Natural killer cell treated with Interleukin-12 subunit alpha and Interleukin-12 subunit beta and Interleukin-15 and Interleukin-18, amount 100 ng/mL, for 72 hours (primary cell): ENCODE results near the gene FAM156B. TPM values are rescaled to one million over a fixed set of nuclear protein-coding genes. Genes with fewer than 3 reads are reported as not detected.
"Not testable (repeated sequence)": the region's sequence is repeated elsewhere in the genome, so short reads cannot be mapped to it uniquely, and the experiment has no call there.

Experiments used
- ATAC-seq, 2 donors: fragments of 150-1000 bp; cut with Tn5 transposase in 1 of 2; sonication (Bioruptor Pico), chemical (Tn5 transposase) in 1 of 2; 2 replicates each; pipeline ENCODE4 v1.10.0; 2021
- DNase-seq: peaks from one replicate; pipeline ENCODE4 v3.0.0; 2022; ENCODE audit warnings: low spot score
- H3K27ac Mint-ChIP-seq, 2 donors: 1 replicate in 1 of 2; 2 replicates in 1 of 2; pipeline ENCODE4 v1.8.0; 2022; ENCODE audit warnings: mixed read lengths in 2 of 2, mild to moderate bottlenecking in 1 of 2, moderate library complexity in 1 of 2
- H3K27me3 Mint-ChIP-seq, 2 donors: 1 replicate in 1 of 2; 2 replicates in 1 of 2; pipeline ENCODE4 v1.8.0; 2022; ENCODE audit warnings: mixed read lengths in 2 of 2
- H3K36me3 Mint-ChIP-seq: one replicate; pipeline ENCODE4 v1.8.0; 2022; ENCODE audit warnings: mixed read lengths
- H3K4me1 Mint-ChIP-seq, 2 donors: 1 replicate in 1 of 2; 2 replicates in 1 of 2; pipeline ENCODE4 v1.8.0; 2022; ENCODE audit warnings: low read depth in 2 of 2, mixed read lengths in 2 of 2, mild to moderate bottlenecking in 1 of 2
- H3K4me3 Mint-ChIP-seq: one replicate; pipeline ENCODE4 v1.8.0; 2022; ENCODE audit warnings: mixed read lengths
- H3K9me3 Mint-ChIP-seq: 2 replicates; pipeline ENCODE4 v1.8.0; 2022; ENCODE audit warnings: mixed read lengths
- total RNA-seq, 2 donors: library from RNA; stranded (reverse); gene quantifications; one replicate each; pipeline ENCODE4 v1.2.3, GENCODE V29; 2022

FAM156B gene
- total RNA-seq, 2 donors from 2014 or later: 4.7 to 36.1 TPM

- not testable (repeated sequence) for ATAC-seq, H3K27me3 Mint-ChIP-seq, H3K9me3 Mint-ChIP-seq, H3K4me1 Mint-ChIP-seq, H3K4me3 Mint-ChIP-seq, H3K27ac Mint-ChIP-seq, DNase-seq, H3K36me3 Mint-ChIP-seq
These were observed 44.6 kb downstream of the FAM156B start for GRCh38 chrX:52941728-52942127.

GRCh38 chrX:52945838-52946494, 48.8 kb downstream of the FAM156B start:
- not testable (repeated sequence) for DNase-seq, H3K27ac Mint-ChIP-seq, ATAC-seq, H3K4me1 Mint-ChIP-seq, H3K36me3 Mint-ChIP-seq, H3K9me3 Mint-ChIP-seq, H3K27me3 Mint-ChIP-seq, H3K4me3 Mint-ChIP-seq

DNA sequence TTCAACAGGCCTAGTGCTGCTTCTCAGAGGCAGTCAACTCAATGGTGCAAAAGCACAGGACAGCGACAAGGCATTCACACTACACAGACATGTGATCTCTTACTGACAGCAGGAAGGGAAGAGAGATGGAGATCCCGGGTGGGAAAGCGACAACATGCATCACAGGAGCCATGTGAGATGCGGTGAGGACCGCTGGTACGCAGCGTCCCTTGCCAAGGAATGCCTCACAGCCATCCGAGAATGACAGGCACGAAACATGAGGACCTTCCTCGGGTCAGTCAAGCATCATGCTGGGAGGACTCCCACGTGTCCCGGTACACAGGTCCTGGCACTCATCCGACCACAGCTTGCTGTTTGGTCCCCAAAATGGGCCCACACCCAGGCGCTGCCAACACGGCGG, 50.4 kb downstream of the FAM156B start:
- not testable (repeated sequence) for H3K4me1 Mint-ChIP-seq, H3K27ac Mint-ChIP-seq, H3K27me3 Mint-ChIP-seq, H3K4me3 Mint-ChIP-seq, DNase-seq, ATAC-seq, H3K36me3 Mint-ChIP-seq, H3K9me3 Mint-ChIP-seq

- H3K27ac Mint-ChIP-seq, H3K9me3 Mint-ChIP-seq, H3K4me1 Mint-ChIP-seq, DNase-seq, H3K4me3 Mint-ChIP-seq, H3K36me3 Mint-ChIP-seq, ATAC-seq, H3K27me3 Mint-ChIP-seq: not testable (repeated sequence)
These were observed 51.1 kb downstream of the FAM156B start for GRCh38 chrX:52948265-52948664.

DNA sequence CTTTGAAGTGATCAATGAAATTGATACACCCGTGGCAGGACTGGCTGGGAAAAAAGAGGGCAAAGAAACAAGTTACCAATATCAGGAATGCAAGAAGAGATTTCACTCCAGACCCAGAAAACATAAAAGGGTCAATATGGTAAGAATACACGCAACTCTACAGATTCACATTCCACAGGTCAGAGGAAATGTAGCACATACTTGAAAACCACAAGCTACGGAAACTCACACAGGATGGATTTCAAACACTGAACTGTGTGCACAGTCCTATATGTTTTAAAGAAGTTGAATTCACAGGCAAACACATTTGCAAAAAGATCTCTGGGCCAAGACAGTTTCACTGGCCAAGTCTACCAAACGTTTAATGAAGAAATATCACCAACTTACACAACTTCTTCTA, 52.2 kb downstream of the FAM156B start:
- not testable (repeated sequence) for H3K4me3 Mint-ChIP-seq, H3K27me3 Mint-ChIP-seq, H3K9me3 Mint-ChIP-seq, H3K27ac Mint-ChIP-seq, ATAC-seq, H3K36me3 Mint-ChIP-seq, DNase-seq, H3K4me1 Mint-ChIP-seq

GRCh38 chrX:52949884-52950283, 52.8 kb downstream of the FAM156B start:
- not testable (repeated sequence) for H3K27ac Mint-ChIP-seq, H3K9me3 Mint-ChIP-seq, ATAC-seq

More at GRCh38 chrX:52949884-52950283, 52.8 kb downstream of the FAM156B start:
- not testable (repeated sequence) for H3K36me3 Mint-ChIP-seq, H3K27me3 Mint-ChIP-seq, DNase-seq, H3K4me3 Mint-ChIP-seq, H3K4me1 Mint-ChIP-seq

Other genes starting within 250 kb of the FAM156B start
- gene SSX7, start 242.4 kb upstream of the FAM156B start, total RNA-seq: not detected
- gene SSX2, start 190.2 kb upstream of the FAM156B start, total RNA-seq: not detected
- gene SSX2B, start 146.1 kb upstream of the FAM156B start, total RNA-seq: not detected
- gene SPANXN5, start 99.9 kb upstream of the FAM156B start, total RNA-seq: not detected
- not detected for gene XAGE5, start 86.0 kb upstream of the FAM156B start, total RNA-seq
- gene XAGE3, start 29.2 kb upstream of the FAM156B start, total RNA-seq: not detected
- gene FAM156A, start 61.2 kb downstream of the FAM156B start, total RNA-seq: 10 to 100 TPM; 24.8 to 41.5 TPM
- gene GPR173, start 151.5 kb downstream of the FAM156B start, total RNA-seq: not detected
- 10 to 100 TPM; 17.6 to 35.8 TPM for gene TSPYL2, start 185.0 kb downstream of the FAM156B start, total RNA-seq
- 10 to 100 TPM in 1 of 2 donors, 1 to 10 TPM in 1; 5.7 to 17.6 TPM for gene KANTR, start 196.8 kb downstream of the FAM156B start, total RNA-seq